ENCODE measurements around the gene LTK. TPM values are rescaled to one million over a fixed set of nuclear protein-coding genes. Genes with fewer than 3 reads are reported as not detected.
"Not testable (repeated sequence)": the region's sequence is repeated elsewhere in the genome, so short reads cannot be mapped to it uniquely, and the experiment has no call there.

Gene LTK
- total RNA-seq, 1 donor = not detected

DNA sequence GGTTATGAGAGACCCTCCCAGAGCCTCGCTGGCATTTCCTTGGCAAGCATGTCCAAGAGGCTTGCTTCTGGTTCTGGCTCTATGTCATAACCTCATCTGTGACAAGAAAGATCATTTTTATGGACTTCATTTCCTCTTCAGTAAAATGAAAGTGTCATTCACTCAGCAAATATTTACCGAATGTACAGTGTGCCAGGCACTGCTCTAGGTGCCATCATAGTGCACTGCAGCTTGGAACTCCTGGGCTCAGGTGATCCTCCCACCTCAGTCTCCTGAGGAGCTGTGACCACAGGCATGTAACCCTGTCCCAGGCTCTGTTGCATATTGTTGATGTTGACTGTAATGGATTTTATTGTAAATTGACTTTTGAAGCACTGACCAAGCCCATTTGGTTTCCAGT lies 38.7 kb downstream of the LTK start:
- Histone ChIP-seq H3K36me3 (ENCODE audit: insufficient read depth, low read length) (peaks cover 71% of the 10 kb centered on the region), H3K9me3 (ENCODE audit: low read depth, low read length) (no peaks in the 10 kb centered on the region), H4K20me1 (ENCODE audit: insufficient read depth, low read length) (no peaks in the 10 kb centered on the region), H3K4me1 (ENCODE audit: insufficient read depth, low read length) (peaks cover 6% of the 10 kb centered on the region), H3K27me3 (ENCODE audit: insufficient read depth, low read length) (no peaks in the 10 kb centered on the region), H2AFZ (ENCODE audit: low read length) (no peak overlapping the region), H3K27ac (ENCODE audit: low read depth, low read length) (no peak overlapping the region), H3K4me3 (ENCODE audit: insufficient read depth, low read length) (no peak overlapping the region), H3K4me2 (ENCODE audit: insufficient read depth, low read length) (no peak overlapping the region), H3K79me2 (ENCODE audit: insufficient read depth, low read length) (no peaks in the 10 kb centered on the region)
- DNase-seq (ENCODE audit: insufficient read length, low spot score, missing footprints) = no peak
- TF ChIP-seq, protein P1, sequence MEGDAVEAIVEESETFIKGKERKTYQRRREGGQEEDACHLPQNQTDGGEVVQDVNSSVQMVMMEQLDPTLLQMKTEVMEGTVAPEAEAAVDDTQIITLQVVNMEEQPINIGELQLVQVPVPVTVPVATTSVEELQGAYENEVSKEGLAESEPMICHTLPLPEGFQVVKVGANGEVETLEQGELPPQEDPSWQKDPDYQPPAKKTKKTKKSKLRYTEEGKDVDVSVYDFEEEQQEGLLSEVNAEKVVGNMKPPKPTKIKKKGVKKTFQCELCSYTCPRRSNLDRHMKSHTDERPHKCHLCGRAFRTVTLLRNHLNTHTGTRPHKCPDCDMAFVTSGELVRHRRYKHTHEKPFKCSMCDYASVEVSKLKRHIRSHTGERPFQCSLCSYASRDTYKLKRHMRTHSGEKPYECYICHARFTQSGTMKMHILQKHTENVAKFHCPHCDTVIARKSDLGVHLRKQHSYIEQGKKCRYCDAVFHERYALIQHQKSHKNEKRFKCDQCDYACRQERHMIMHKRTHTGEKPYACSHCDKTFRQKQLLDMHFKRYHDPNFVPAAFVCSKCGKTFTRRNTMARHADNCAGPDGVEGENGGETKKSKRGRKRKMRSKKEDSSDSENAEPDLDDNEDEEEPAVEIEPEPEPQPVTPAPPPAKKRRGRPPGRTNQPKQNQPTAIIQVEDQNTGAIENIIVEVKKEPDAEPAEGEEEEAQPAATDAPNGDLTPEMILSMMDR (IDR thresholded peaks at IDR 0.05; ENCODE audit: extremely low read depth, low read depth, low read length) = no peak

DNA sequence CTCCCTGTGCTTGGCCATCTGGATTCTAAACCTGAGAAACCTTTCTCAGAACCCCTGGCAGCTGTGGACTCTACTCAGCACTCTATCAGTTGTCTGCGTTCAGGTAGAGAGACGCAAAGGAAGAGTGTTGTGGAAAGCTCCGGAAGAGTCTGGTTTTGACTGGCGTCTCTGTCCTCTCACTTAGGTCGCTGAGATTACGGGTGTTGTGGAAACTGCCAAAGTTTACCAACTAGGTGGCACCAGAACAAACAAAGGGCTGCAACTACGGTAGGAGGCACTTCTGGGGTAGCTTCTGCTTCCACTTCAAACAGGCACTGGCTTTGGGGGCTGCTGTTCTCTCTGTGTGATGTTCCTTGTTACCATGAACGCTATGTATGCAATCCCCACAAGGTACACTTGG lies 39.2 kb downstream of the LTK start:
- no peak overlapping the region for H2AFZ ChIP-seq (ENCODE audit: low read length)
- no peak overlapping the region for H3K4me3 ChIP-seq (ENCODE audit: insufficient read depth, low read length)
- H3K36me3 ChIP-seq (ENCODE audit: insufficient read depth, low read length) = peaks cover 71% of the 10 kb centered on the region
- no peak overlapping the region for H3K4me2 ChIP-seq (ENCODE audit: insufficient read depth, low read length)
- H4K20me1 ChIP-seq (ENCODE audit: insufficient read depth, low read length) = no peaks in the 10 kb centered on the region
- H3K4me1 ChIP-seq (ENCODE audit: insufficient read depth, low read length) = peaks cover 6% of the 10 kb centered on the region
- no peak overlapping the region for H3K27ac ChIP-seq (ENCODE audit: low read depth, low read length)
- no peaks in the 10 kb centered on the region for H3K27me3 ChIP-seq (ENCODE audit: insufficient read depth, low read length)
- H3K79me2 ChIP-seq (ENCODE audit: insufficient read depth, low read length) = no peaks in the 10 kb centered on the region
- DNase-seq (ENCODE audit: insufficient read length, low spot score, missing footprints) = no peak
- TF ChIP-seq, protein P1 (IDR thresholded peaks at IDR 0.05; ENCODE audit: extremely low read depth, low read depth, low read length) = no peak
- H3K9me3 ChIP-seq (ENCODE audit: low read depth, low read length) = no peaks in the 10 kb centered on the region

DNA sequence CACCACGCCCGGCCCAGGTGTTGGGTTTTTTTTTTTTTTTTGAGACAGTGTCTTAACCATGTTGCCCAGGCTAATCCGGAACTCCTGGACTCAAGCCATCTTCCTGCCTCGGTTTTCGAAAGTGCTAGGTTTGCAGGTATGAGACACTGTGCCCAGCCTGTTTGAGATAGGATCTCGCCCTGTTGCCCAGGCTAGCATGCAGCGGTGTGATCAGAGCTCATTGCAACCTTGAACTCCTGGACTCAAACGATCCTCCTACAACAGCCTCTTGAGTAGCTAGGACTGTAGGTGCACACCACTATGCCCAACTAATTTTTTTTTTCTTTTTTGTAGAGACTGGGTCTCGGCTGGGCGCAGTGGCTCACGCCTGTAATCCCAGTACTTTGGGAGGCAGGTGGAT lies 40.2 kb downstream of the LTK start:
- Histone ChIP-seq H3K4me3 (ENCODE audit: insufficient read depth, low read length) (no peak overlapping the region), H3K36me3 (ENCODE audit: insufficient read depth, low read length) (peaks cover 67% of the 10 kb centered on the region), H3K27ac (ENCODE audit: low read depth, low read length) (no peak overlapping the region), H3K27me3 (ENCODE audit: insufficient read depth, low read length) (no peaks in the 10 kb centered on the region), H3K4me1 (ENCODE audit: insufficient read depth, low read length) (peaks cover 6% of the 10 kb centered on the region), H2AFZ (ENCODE audit: low read length) (no peak overlapping the region), H4K20me1 (ENCODE audit: insufficient read depth, low read length) (no peaks in the 10 kb centered on the region), H3K9me3 (ENCODE audit: low read depth, low read length) (no peaks in the 10 kb centered on the region), H3K4me2 (ENCODE audit: insufficient read depth, low read length) (no peak overlapping the region), H3K79me2 (ENCODE audit: insufficient read depth, low read length) (no peaks in the 10 kb centered on the region)
- DNase-seq (ENCODE audit: insufficient read length, low spot score, missing footprints) = no peak
- TF ChIP-seq, protein P1 (IDR thresholded peaks at IDR 0.05; ENCODE audit: extremely low read depth, low read depth, low read length) = no peak

DNA sequence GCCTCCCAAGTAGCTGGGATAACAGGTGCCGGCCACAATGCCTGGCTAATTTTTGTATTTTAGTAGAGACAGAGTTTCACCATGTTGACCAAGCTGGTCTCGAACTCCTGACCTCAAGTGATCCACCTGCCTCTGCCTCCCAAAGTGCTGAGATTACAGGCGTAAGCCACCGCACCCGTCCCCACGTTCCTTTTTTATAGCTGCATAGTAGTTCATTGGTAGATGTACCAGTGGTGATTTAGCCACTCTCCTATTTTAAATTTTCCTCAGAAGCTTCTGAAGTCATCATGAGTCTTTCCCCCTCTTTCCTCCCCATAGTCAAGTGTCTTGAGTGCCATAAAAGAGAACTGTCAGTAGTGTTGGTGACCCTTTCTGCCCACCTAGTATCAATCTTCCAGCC lies 44.0 kb downstream of the LTK start:
- H3K79me2 ChIP-seq (ENCODE audit: insufficient read depth, low read length); H3K4me2 ChIP-seq (ENCODE audit: insufficient read depth, low read length); H3K9me3 ChIP-seq (ENCODE audit: low read depth, low read length); H3K27ac ChIP-seq (ENCODE audit: low read depth, low read length); H4K20me1 ChIP-seq (ENCODE audit: insufficient read depth, low read length); H3K4me1 ChIP-seq (ENCODE audit: insufficient read depth, low read length); H3K27me3 ChIP-seq (ENCODE audit: insufficient read depth, low read length); H2AFZ ChIP-seq (ENCODE audit: low read length); DNase-seq (ENCODE audit: insufficient read length, low spot score, missing footprints); H3K4me3 ChIP-seq (ENCODE audit: insufficient read depth, low read length): not testable (repeated sequence)
- peaks cover 48% of the 10 kb centered on the region for H3K36me3 ChIP-seq (ENCODE audit: insufficient read depth, low read length)

Measured in osteoblast (primary cell).